COLO829 (cell line): Measurements from ENCODE around the gene EFHC1.
"Not testable (repeated sequence)": the region's sequence is repeated elsewhere in the genome, so short reads cannot be mapped to it uniquely, and the experiment has no call there.

ENCODE experiments used
- DNase-seq: peaks from one replicate; pipeline ENCODE4 v3.0.0; 2012; ENCODE audit warnings: low spot score

EFHC1 gene, protein sequence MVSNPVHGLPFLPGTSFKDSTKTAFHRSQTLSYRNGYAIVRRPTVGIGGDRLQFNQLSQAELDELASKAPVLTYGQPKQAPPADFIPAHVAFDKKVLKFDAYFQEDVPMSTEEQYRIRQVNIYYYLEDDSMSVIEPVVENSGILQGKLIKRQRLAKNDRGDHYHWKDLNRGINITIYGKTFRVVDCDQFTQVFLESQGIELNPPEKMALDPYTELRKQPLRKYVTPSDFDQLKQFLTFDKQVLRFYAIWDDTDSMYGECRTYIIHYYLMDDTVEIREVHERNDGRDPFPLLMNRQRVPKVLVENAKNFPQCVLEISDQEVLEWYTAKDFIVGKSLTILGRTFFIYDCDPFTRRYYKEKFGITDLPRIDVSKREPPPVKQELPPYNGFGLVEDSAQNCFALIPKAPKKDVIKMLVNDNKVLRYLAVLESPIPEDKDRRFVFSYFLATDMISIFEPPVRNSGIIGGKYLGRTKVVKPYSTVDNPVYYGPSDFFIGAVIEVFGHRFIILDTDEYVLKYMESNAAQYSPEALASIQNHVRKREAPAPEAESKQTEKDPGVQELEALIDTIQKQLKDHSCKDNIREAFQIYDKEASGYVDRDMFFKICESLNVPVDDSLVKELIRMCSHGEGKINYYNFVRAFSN

DNA sequence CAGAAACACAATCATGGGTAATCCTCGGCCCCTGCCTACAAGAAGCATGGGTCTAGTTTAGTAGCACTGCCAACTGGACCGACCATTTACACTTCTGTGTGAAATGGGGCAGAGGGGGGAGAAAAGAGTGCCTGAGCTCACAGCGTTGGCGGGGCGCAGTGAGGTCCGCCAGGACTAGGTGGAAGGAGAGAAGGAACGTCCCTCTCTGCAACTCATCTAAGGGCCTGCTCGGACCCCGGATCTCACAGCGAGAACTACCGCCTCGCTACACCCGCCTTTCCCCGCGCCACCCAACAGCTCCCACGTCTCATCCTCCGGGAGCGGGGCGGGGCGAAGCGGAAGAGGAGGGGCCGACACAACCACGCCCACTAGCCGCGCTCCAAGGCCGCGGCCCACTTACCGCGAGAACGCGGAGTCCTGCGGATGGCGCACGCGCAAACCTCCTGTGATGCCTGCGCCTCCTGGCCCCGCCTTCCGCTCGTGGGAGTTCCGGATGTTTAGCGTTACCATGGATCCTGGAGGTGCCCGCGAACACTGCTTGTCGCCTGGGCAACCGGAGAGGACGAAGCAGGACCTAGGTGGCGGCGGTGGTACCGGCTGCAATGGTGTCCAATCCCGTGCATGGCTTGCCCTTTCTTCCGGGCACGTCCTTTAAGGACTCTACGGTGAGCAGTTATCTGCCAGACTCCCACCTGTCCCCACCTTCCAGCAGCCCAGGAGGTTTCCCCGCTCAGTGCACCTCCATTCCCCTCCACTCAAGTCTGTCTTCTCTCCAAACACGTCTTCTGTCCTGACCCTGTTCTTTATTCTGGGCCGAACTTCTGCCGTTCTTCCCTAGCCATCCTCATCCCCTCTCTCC is at the start of gene EFHC1:
Gene EFHC1 (plus strand): TSS at position 534 of the 859 bp plus-strand sequence. CDS start 69 bp downstream, at position 603.
- peak; percentile 99 for DNase-seq

DNA sequence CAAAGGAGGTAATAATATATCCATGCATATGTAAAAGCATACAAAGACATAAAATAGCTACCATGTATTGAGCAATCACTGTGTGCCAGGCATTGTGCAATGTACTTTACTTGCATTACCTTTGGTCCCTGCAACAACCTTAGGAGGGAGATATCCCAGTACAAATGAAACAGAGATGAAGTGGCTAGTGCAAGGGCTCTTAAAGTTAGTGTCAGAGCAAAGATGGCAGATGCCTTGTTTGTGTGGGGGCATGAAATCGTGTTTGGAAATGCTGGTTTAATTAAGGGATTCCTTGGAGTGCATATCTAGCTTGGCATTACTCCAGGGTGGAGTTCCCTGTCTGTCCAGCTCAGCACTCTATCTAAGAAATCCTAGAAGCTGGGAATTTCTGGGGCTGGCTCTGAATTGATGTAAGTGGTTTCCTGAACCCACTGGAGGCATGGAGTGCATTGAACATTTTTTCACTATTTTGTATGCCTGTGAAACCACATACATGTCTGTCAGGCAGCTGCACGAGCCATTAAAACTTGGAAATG is 48.4 kb upstream of the EFHC1 start:
- DNase-seq = no peak

DNA sequence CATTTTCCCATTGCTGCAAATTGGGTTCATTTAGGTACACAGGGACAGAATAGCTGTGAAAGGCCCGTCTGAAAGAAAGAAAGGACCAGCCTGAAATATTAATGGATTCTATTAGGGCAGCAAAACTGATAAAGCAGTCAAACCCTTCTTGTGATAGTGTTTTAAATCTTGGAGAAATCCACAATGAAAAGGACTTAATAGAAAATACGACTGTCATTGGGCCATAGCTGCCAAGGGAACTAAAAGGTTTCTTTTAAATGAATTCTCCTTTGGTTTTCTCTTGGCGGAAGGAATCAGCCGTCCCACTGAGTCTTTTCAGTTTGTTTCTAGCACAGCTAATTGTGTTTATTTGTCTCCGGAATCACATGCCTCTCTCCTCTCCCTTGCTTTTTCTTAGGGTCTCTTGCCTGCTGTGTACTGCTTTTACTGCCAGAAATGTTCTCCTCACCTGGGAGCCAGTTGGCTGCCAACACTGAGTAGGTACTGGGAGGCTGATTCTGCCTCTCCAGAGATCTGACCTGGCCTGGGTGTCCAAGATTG is 46.9 kb upstream of the EFHC1 start:
- DNase-seq = no peak

DNA sequence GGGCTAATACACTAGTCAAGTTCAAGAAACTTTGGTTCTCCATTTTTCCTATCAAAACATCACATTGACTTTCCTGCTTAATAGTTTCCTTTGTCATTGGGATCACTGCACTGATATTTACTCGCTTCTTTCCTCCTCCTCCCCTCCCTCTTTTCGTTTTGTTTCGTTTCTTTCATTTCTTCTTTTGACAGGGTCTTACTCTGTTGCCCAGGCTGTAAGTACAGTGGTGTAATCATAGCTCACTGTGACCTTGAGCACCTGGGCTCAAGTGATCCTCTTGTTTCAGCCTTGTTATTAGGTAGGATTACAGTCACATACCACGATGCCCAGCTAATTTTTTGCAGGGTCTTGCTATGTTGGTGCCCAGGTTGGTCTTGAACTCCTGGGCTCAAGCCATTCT is 45.9 kb upstream of the EFHC1 start:
- no peak for DNase-seq

DNA sequence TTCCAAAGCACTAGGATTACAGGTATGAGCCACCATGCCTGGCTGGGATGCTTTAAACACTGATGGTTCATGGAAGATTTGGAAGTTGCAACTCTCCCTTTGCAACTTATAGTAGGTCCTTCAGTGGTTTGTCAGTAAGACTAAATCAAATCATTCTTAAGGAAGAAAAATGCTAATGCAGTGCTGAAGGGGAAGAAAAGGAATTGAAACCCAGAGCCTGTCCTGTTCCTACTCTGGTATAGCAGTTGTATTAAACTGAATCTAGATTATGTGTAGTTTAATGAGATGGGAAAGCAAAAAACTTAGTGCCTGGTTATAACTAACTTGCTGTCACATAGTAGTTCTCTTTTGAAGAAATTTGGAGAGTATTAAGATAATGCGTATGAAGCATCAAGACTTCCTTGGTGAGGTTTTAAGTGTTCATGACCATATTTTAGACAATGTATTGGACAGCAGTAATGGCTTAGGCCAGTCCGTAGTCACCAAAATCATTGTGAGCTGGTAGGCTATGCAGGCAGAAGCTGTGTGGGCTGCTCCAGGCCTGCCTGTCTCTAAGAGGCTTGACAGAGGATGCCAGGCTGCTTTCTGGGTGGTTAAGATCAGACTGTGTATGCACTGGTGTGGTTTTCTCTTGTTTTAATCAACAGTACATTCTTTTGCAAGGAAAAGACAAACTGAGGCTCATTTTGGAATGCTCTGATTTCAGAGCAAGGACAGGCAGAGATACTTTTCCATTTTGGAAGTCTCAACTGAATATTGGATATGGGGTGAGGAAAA is 44.2 kb upstream of the EFHC1 start:
- DNase-seq = no peak

DNA sequence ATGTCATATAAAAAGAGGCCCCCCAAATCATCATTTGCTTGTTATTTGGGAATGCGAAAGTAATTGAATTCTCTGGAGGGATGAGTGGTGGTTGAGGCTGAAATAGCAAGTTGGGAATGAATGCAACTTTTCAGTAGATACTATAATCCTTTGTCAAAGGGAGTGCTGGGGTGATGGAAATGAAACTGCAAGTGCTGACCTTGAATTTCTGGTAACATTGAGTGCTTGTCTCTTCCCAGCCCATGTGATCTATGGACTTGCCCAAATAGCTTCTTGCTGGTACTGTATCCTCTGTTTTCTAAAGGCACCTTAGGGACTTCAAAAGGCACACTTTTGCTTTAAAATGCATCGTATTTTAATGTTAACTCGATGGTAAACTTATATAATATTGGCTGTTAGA is 43.4 kb upstream of the EFHC1 start:
- DNase-seq = peak; percentile 84

DNA sequence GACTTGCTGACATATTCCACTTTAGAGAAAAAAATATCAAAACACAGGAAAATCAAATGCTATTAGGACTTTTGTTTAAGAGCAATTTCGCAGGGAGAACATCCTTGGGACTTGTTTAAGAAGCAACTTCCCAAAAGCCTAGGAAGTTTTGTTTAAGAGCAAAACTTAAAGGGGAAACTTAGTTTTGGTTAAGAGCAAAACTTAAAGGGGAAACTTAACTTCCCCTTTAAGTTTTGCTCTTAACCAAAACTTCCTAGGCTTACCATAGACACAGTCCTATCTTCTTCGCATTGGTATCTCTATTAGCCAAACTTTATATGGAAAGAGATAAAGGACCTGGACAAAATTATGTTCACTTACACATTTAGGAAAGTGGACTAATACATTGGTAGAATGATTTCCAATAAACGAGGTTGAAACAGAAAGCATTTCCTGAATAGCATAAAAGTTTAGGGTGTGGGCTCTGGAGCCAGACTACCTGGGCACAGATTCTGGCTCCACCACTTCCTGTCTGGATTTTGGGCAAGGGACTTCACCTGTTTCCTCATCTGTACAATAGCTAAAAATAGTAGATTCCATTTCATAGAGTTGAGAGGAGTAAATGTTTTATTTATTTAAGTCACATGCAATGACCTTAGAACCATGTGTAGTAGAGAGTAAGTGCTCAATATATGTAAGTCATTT is 42.5 kb upstream of the EFHC1 start:
- DNase-seq = no peak

DNA sequence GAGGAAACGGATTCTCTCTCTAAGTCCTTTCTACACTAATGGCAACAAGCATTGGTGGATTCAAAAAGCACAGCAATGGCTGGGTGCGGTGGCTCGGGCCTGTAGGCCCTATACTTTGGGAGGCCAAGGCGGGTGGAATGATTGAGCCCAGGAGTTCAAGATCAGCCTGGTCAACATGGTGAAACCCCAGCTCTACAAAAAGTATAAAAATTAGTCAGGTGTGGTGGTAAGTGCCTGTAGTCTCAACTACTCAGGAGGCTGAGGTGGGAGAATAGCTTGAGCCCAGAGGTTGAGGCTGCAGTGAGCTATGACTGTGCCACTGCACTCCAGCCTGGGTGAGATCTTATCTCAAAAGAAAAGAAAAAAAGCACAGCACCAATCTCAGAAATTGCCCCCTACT is 38.9 kb upstream of the EFHC1 start:
- DNase-seq = no peak

DNA sequence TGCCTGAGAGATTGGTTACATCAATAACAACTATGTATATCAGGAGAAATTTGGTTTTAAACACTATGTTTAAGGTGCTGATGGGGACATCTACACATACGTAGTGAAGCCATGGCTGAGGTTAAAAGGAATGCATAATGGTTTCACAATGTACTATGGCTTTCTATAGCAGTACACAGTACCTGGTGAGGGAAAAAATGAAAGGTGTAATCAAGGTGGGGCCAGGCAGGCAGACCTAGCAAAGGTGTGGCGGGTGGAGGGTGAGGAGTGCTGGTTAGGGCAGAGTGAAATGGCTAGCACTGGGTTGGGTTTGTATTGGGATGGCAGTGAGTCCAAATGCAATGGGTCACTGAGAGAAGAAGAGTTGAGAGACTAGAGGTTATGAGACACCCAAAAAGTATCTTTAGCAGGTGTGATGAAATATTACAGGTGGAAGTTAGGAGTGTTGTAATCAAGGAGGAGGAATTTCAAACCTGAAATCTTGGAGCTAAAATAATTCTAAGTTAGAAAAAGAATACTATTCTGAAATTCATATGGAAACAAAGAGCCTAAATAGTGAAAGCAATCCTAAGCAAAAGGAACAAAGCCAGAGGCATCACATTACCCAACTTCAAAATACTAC is 35.9 kb upstream of the EFHC1 start:
- no peak for DNase-seq

DNA sequence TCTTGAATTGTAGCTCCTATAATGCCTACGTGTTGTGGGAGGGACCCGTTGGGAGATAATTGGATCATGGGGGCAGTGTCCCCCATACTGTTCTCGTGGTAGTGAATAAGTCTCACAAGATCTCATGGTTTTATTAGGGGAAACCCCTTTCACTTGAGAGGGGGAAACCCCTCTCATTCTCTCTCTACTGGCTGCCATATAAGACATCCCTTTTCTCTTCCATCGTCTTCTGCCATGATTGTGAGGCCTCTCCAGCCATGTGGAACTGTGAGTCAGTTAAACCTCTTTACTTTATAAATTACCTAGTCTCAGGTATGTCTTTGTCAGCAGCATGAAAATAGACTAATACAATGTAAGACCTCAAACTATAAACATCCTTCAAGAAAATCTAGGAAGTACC is 35.1 kb upstream of the EFHC1 start:
- DNase-seq = no peak

DNA sequence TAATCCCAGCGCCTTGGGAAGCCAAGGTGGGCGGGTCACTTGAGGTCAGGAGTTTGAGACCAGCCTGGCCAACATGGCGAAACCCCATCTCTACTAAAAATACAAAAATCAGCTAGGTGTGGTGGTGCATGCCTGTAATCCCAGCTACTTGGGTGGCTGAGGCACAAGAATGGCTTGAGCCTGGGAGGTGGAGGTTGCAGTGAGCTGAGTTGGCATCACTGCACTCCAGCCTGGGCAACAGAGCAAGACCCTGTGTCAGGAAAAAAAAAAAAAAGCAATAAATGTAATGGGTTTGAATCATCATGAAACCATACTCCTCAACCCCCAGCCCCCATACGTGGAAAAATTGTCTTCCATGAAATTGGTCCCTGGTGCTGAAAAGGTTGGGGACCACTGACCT is 32.0 kb upstream of the EFHC1 start:
- DNase-seq = not testable (repeated sequence)

DNA sequence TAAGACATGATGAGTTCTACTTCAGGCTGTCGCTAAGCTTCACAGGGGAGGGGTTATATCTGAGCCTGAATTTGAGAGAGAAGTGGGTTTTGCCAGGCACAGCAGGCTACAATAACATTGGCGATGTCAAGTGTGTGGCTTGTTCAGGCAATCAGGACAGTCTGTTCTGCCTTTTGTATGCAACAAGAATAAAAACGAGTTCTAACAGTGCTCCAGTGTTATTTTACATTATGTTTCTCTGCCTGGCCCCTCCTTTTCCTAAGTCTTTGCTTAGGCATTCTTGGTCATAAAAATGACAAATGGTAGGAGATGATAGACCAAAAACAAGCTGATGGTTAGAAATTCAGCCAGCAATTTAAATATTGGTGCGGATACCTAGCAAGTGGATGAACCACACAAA is 31.4 kb upstream of the EFHC1 start:
- DNase-seq = no peak

DNA sequence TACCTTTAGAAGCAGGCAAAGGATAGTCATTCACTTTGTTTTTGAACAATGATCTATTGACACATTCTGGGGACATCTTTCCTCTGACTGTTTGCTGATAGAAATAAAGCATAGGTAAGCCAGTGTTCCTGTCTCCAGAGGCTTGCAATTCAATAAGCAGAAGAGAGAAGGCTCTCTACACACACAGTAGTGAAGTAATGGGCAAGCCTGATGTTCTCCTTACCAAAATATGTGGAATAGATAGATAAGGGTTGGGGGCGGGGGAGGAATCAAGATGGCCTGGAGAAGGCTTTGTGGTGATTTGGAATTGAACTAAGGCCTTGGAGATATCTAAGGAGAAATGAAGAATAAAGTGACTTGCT is 30.9 kb upstream of the EFHC1 start:
- peak; percentile 25 for DNase-seq

DNA sequence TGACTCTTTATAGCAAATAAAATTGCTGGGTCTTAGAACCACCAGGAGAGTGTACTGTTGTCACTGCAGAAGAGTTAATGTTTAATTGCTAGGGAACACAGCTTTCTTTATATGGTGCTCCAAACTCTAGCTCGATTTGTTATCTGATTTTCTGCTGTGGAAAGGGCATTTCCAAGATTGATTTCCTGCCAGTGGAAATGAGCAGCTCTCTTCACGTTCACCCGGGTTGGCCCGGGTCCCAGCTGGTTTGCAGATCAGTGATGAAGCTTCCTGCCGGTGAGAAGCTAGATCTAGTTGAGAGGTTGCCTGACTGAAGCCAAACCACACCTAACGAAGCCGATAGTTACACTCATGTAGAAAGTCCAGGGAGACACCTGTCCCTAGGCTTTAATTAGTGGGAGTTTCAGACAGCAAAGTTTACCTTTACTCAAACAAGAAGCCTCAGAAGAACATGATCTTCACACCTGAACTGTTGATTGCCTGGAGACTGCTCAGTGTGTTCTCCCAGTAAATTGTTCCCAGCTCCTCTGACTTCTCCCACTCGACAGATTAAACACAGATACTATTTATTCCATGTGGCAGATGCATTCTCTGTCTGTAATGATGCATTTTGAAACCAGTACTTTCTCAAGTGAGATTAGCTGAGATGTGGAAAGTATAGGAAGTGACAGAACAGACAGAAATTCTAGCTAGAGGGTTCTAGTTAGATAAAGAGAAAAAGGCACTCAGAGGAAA is 30.3 kb upstream of the EFHC1 start:
- peak; percentile 75 for DNase-seq

DNA sequence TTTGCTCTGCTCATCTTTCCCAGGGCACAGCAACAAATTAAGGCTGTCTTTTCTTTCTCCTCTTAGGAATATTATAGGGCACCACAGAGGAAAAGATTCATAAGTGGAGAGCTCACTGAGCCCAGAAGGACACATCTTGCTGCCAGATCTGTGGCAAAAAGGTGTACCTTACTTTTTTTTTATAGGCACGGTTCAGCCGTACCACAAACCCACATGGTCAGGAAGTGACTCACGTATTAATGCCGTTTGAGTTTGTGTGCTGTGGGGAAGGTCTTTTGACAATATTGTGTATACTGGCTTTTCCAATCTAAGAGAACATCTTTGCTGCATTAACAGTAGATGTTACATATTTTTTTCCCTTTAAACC is 29.8 kb upstream of the EFHC1 start:
- peak; percentile 75 for DNase-seq

DNA sequence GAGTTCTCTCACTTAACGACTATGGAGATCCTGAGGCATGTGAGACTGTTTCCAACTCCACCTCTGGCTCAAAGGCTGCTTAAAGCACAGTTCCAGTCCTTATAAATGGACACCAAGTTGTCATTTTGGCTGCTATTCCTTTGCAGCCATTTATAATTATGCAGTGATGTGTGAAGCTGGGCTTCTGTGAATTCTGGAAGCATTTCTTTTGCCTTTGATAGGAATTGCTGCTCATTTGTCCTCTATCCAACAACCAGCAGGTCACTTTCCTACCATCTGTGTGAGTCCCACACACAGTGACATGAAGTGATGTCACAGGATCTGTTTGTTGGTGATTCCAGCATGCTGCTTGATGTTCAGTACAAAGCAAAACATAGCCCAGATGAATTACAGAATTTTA is 28.5 kb upstream of the EFHC1 start:
- no peak for DNase-seq

DNA sequence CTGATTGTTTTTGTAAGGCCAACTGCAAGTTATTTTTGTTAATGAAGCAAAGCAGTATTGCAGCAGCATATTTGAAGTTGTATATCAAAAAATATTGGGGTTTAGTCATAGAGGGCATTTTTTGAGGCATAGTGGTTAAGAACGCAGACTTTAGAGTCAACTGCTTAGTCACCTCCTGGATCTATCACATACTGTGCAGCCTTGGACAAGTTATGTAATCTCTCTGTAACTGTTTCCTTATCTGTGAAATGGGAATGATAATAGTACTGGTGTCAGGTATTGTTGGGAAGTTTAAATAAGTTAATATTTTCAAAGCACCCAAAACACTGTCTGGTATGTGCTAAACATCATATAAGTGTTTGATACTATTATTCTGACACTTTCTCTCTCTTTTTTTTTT is 27.2 kb upstream of the EFHC1 start:
- no peak for DNase-seq

DNA sequence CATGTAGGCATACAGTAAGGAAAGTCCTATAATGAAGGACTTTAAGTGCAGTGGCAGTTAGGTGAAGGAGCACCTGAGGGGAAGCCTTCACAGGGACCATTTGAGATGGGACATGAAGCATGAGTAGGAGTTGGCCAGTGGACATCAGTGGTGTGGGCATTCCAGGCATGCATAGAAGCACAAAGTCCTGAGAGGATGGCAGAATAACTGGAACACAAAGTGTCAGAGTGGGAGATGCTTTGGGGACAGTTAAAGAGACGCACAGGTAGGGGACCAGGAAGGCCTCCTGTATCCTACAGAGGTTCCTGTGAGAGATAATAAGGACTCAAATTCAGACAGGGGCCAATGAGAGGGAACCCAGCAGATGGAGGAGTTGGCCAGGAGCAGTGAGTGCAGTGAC is 26.4 kb upstream of the EFHC1 start:
- DNase-seq = no peak

DNA sequence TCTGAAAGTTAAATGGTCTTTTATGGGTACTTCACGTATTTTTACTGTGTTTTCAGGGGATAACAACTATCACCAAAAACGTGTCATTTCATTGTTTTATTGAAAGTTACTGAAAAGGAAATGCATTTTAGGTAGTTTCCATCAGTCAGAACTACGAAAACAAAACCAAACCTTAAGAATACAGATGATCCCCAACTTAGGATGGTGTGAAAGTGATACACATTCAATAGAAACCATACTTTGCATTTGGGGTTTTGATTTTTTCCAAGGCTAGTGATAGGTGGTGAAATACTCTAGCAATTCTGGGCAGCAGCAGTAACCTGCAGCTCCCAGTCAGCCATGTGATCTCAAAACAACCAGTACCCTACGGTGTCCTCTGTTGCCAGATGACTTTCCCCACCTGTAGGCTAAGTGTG is 25.9 kb upstream of the EFHC1 start:
- no peak for DNase-seq

DNA sequence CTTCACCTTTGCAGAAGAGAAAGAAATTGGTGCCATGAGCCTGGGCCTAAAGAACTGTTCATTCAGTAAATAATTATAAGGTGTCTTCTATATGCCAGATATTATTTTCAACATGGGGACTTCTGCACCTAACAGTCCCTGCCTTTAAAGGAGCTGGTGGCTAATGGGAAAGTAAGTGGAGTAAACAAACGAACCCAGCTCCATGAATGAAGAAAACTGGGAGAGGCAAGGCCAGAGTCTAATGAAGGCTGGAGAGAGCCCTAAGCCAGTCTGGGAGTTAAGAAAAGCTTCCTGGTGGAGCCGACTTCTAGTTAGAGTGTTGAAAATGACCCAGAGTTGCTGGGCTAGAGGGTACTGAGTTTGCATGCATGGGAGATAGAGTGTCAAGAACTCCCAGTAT is 24.2 kb upstream of the EFHC1 start:
- DNase-seq = no peak
